ENCODE results near the gene MACF1. TPM values are rescaled to one million over a fixed set of nuclear protein-coding genes. Genes with fewer than 3 reads are reported as not detected.
"Not testable (repeated sequence)": the region's sequence is repeated elsewhere in the genome, so short reads cannot be mapped to it uniquely, and the experiment has no call there.

The MACF1 gene
- total RNA-seq, 1 experiment from 2014 or later: 134 TPM

DNA sequence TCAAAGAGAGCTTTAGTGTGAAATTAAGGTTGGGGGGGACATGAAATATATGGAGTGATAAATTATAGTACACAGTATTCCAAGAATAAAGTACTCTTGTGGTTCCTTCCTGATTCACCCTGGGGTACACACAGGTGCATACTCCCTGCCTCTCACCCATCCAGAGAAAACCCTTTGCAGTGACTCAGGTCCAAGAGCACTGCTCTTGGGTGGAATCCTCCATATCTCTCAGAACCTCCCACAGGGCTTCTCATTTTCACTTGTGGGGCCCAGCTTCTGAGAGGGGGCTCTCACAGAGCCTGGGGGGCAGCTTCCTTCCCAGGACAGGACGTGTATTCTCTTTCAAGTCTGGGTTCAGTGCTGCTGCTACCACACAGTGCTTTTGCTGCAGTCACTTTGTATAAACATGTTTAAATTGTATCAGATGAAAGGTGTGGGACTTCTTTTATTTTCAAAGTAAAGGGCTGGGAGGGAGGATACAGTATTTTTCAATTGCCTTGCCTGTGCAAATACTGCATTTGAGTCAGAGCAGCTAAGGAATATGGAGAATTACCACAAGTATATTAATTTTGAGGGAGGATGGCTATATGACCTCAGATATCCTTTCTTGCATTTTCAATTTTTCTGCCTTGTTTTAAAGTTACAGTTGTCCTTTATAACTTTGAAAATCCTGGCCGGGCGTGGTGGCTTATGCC, 262.1 kb downstream of the MACF1 start:
- in situ Hi-C loops (cut with HindIII; ENCODE audit: low sequenced_read_pairs): no loop called here
- DNase-seq (ENCODE audit: low spot score): no peak

DNA sequence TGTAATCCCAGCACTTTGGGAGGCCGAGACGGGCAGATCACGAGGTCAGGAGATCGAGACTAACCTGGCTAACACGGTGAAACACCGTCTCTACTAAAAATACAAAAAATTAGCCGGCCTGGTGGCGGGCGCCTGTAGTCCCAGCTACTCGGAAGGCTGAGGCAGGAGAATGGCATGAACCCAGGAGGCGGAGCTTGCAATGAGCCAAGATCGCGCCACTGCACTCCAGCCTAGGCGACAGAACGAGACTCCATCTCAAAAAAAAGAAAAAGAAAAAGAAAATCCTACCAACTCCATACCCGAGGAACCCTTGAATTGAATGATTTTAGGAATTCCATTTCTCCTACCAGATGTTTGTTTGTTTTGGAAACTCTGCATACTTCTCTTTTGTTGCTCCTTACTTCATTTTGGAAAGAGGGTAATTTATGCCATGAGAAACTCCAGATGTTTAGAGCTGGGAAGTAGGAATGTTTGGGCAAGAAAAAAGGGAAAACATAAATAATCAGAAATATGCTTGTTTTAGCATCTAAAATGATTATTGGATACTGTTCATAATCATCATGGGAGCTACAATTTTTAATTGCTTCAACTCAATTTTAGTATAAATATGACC, 262.7 kb downstream of the MACF1 start:
- in situ Hi-C loops (cut with HindIII; ENCODE audit: low sequenced_read_pairs); DNase-seq (ENCODE audit: low spot score): not testable (repeated sequence)

DNA sequence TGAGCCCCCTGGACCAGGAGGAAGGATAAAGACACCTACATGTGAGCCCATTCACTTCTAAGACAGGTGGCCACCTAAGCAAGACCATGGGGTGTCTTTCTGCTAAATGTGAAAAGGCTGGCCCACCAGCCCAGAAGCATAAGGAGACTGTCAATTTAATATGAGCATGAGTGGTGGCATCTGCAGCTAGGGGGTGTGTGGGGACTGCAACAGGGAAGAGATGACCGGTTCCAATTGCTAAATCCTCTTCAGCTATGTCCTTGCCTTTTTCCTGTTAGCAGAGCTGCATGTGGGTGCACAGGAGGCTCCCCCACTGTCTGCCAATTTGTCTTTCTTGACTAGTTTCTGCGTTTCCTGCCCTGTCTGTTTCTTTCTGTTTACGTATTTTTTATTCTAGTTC, 264.7 kb downstream of the MACF1 start:
- no peak for DNase-seq (ENCODE audit: low spot score)
- in situ Hi-C loops (cut with HindIII; ENCODE audit: low sequenced_read_pairs): no loop called here

DNA sequence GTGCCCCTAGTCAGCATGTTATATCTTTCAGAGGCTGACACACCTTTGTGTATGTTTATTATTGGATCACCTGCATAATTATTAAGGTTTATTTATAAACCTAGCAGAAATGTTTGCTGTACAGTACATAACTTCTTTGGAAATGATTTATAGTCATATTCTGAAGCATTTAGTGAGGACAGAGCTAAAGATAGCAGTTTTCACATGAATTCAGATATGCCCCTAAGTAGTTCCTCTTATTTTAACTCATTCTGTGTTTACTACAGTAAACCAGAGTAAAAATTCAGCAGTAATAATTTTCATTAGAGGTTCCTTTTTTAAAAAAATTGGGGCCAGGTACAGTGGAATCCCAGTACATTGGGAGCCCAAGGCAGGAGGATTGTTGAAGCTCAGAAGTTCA, 265.5 kb downstream of the MACF1 start:
- DNase-seq (ENCODE audit: low spot score): no peak
- in situ Hi-C loops (cut with HindIII; ENCODE audit: low sequenced_read_pairs): no loop called here

DNA sequence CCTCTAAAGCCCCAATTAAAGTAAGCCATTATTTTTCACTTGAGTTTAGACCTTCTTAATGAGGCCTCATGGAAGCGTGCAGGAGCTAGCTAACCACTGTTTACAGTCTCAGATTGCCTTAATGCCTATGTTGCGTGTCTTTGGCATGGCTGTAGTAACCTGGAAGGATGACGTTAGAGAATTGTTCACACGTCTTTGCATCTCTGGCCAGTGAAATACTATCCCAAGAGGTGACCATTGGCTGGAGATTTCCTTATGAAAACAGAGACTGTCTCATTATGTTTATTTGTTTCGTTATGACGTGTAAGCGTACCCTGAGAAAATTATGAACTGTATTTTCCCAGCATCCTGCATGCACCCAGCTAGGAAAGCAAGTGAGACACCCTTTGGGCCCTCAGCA, 268.3 kb downstream of the MACF1 start:
- no peak for DNase-seq (ENCODE audit: low spot score)

DNA sequence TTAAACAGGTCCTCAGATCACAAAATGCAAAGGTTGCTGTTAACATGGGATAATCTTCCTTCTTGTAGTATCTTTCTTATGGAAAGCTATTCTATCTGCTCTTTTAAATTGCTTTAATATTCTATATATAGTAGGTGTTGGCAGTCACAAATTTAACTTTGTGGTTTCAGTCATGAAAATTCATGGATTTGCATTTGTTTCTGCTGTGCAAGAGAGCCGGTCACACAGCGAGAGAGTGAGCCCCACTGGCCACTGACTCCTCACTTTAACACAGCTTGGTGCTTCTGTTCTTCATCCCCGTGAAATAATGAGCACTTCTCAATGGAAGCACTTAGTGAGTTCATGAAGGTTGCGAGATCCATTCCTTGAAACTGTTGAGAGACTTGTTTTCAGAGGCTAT, 268.8 kb downstream of the MACF1 start:
- in situ Hi-C loops (cut with HindIII; ENCODE audit: low sequenced_read_pairs): no loop called here
- no peak for DNase-seq (ENCODE audit: low spot score)

More for the DNA sequence above, 268.3 kb downstream of the MACF1 start:
- in situ Hi-C loops (cut with HindIII; ENCODE audit: low sequenced_read_pairs): no loop called here

DNA sequence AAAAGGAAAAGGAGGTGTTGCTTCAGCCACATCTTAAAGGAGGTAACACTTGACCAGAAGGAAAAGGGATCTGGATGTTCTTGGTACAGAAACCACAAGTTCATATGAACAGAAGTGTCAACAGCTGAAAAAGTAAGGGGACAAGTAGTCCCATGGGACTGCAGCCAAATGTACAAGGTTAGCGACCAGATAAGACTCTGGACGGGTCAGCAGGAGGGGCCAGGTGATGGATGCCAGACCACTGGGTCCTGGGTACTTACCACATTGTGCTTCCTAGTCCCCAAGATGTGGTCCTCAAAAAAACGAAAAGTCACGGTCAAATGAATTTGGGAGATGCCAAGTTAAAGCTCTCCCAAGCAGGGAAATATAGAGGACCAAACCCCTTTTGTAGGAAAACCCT, 270.3 kb downstream of the MACF1 start:
- in situ Hi-C loops (cut with HindIII; ENCODE audit: low sequenced_read_pairs): no loop called here
- no peak for DNase-seq (ENCODE audit: low spot score)

DNA sequence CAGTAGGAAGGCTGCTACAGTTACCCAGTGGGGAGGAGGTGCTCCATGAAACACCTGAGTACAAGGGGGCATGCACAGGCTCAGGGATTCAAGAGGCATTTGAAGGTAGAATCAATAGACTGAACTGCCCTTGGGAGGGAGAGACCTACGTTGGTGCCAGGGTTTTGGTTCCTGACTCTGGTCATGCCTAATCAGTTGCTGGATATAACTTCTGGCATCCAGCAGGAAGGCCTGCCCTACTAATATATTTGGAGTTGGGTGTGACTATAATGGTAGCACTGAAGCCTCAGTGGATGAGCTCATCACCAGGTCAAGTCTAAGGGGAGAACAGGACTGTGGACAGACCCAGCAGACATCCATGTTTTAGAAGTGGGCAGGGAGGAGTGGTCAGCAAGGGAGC, 271.1 kb downstream of the MACF1 start:
- DNase-seq (ENCODE audit: low spot score); in situ Hi-C loops (cut with HindIII; ENCODE audit: low sequenced_read_pairs): not testable (repeated sequence)

DNA sequence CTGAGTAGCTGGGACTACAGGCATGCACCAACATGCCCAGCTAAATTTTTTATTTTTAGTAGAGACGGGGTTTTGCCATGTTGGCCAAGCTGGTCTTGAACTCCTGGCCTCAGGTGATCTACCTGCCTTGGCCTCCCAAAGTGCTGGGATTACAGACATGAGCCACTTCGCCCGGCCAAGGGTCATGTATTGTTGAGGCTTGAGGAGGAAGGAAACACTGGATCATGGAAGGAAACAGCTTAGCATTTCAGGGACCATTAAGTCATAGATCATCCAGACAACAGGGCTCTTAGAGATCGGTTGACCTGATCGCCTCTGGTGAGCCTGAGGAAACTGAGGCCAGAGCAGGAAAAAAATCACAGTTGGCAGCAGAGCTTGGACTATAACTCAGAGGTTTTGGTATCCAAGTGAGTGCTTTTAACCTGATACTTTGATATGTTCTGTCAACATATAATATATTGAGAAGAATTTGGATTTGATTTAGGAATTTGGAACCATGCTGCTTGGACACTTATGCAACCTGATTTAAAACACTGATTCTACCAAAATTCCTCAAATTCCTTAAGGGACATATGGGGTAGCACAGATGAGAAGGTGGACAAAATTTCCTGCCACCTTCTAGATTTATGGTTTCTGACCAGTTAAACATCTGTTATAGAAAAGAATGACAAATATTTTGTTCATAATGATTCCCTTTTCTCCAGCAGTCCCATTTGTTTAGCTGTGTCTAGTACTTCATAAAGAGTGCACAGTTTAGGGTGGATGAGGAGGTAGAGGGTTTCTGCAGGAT, 273.8 kb downstream of the MACF1 start:
- DNase-seq (ENCODE audit: low spot score): no peak
- in situ Hi-C loops (cut with HindIII; ENCODE audit: low sequenced_read_pairs): no loop called here

DNA sequence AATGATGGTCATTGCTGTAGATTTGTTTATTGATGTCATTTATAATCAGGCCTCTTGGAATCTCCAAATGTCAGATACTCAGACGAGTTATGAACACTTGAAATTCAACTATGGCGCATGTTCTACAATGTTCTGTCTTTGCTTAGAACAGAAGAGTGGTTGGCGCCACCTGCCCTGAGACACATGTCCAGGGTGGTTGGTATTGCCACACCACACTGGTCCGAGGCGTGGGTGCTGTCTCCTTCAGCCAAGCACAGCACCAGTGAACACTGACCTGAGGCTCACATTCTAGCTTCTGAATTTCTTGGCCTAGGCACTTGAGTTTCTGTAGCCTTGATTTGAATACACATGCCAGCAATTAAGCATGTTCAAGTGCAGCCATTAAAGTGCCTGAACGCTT, 276.8 kb downstream of the MACF1 start:
- no peak for DNase-seq (ENCODE audit: low spot score)
- in situ Hi-C loops (cut with HindIII; ENCODE audit: low sequenced_read_pairs): no loop called here

DNA sequence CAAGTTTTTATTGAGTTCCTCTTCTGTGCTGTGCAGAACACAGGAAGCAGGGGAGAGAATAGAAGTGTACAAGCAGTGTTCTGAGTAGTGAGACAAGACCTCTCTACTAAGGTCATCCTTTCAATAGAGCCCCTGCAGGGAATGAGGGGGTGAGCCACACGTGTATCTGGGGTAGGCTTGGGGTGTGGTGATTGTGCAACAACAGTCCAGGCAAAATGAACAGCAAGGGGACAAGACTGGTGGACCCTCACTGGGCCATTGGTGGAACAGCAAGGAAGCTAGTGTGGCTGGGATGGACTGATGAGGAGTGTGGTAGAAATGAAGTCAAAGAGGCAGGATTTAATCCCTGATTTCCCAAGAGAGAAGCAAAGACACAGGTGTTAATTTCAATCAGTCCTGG, 278.8 kb downstream of the MACF1 start:
- in situ Hi-C loops (cut with HindIII; ENCODE audit: low sequenced_read_pairs): no loop called here
- no peak for DNase-seq (ENCODE audit: low spot score)

DNA sequence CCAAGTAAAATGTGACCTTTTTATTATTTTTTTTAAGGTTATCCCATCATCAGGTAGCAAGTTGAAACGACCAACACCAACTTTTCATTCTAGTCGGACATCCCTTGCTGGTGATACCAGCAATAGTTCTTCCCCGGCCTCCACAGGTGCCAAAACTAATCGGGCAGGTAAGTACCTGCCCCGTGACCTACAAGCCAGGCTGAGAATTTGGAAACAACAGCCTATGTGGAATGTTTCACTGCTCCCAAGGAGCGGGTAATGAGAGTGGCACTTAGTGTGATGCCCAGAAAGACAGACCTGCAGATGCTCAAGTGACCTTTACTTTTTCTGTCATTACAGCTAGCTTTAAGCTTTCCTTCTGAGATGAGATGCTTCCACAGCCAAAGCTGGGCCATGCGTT, 280.1 kb downstream of the MACF1 start:
- DNase-seq (ENCODE audit: low spot score): no peak
- in situ Hi-C loops (cut with HindIII; ENCODE audit: low sequenced_read_pairs): no loop called here

DNA sequence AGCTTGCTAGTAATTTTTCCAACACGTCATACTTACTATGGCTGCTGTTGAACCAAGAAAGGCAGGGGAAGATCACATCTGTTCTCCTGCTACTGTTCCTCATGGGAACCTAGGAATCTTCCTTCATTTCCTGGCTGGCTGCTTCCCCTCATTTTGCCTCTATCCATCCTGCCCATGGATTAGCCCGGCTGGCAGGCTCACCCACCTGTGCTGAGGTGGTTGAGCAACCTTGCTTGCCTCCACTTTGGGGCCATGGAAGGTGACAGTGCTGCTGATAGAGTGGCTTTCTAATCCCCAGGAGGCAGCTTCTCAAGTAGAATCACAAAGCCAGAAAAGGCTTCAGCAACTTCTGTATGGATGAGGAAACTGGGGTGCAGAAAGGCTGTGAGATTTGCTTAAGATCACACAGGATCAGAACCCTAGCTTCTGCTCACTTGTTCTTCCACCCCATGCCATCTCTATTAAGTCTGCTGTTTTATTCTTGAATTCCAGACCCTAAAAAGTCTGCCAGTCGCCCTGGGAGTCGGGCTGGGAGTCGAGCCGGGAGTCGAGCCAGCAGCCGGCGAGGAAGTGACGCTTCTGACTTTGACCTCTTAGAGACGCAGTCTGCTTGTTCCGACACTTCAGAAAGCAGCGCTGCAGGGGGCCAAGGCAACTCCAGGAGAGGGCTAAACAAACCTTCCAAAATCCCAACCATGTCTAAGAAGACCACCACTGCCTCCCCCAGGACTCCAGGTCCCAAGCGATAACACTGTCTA, 280.7 kb downstream of the MACF1 start:
- DNase-seq (ENCODE audit: low spot score): no peak
- in situ Hi-C loops (cut with HindIII; ENCODE audit: low sequenced_read_pairs): no loop called here

DNA sequence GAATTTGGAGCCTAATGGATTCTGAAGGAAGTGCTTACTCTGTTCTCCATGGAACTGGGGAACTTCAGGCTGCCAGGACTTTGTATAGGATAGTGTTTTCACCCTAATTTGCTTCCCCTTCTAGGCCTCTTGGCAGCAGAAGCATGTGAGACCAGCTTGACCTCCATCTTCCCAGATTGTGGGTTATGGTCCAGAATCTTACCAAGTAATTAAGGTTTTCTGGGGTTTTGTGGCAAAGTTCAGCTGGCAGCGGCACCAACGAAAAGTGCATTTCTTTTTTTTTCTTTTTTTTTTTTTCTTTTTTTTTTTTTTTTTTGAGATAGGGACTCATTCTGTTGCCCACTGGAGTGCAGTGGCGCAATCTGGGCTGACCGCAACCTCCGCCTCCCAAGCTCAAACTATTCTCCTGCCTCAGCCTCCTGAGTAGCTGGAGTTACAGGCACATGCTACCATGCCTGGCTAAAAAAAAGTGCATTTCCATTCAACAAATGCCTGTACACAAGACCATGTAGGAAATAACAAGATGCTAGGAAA, 283.6 kb downstream of the MACF1 start:
- no peak for DNase-seq (ENCODE audit: low spot score)
- in situ Hi-C loops (cut with HindIII; ENCODE audit: low sequenced_read_pairs): no loop called here

DNA sequence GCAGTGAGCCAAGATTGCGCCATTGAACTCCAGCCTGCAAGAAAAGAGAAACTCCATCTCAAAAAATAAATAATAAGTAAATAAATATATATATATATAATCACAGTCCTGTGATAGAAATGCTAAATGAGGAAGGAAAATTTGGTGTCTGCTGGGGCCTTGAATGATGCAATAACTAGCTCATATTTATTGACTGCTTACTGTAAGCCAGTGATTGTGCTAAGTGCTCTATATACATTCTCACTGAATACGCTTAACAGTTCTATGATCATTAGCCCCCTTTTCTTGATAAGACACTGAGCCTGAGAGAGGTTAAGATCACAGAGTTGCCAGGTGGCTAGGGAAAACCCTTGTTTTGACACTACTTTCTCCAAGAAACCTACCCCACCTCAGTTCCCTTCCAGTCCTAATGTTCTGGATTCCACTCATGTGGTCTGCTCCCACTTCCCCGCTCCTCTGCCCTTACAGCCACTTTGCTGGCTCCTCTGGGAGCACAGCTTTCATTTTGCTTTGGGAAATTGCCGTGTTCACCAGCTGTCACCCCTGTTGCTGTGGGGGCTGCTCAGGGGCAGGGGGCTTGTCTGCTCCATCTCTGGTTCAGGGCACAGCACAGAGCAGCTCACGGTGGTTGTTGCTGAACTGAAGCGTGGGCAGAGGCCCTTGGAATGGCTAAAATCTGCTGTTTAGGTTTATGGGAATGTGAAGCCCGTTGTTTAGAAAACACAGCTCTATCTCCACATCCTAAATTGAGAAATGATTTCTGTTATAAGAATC, 284.5 kb downstream of the MACF1 start:
- in situ Hi-C loops (cut with HindIII; ENCODE audit: low sequenced_read_pairs): no loop called here
- DNase-seq (ENCODE audit: low spot score): no peak

DNA sequence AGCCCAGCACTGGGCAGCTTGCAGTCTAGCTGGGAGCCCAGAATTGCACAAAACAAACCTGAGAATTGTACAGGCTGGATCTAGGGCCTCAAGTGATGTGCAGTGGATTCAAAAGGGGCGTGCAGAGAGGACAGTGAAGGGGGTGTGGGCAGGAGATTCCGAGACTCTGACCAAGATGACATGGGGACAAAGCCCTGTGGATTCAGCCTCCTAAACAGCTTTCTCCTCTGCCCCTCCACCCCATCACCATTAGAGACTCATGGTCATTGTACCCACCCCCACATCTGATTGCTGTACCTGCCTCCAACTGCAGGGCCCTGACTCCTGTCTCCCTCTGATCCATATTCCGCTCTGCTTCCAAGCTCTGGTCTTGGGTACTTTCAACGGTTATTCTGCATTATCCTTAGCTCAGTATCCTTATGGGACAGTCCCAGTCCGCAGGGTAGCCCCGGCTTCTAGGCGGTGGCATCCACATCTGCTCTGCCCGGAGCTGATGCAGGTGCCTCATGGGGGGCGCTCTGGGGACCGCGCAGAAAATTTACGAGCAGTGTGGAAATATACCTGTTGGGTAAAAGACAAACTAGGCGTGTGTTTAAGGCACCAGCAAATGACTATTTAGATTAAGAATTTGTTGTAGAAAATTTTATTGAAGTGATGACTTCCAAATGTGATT, 285.2 kb downstream of the MACF1 start:
- in situ Hi-C loops (cut with HindIII; ENCODE audit: low sequenced_read_pairs): no loop called here
- no peak for DNase-seq (ENCODE audit: low spot score)

DNA sequence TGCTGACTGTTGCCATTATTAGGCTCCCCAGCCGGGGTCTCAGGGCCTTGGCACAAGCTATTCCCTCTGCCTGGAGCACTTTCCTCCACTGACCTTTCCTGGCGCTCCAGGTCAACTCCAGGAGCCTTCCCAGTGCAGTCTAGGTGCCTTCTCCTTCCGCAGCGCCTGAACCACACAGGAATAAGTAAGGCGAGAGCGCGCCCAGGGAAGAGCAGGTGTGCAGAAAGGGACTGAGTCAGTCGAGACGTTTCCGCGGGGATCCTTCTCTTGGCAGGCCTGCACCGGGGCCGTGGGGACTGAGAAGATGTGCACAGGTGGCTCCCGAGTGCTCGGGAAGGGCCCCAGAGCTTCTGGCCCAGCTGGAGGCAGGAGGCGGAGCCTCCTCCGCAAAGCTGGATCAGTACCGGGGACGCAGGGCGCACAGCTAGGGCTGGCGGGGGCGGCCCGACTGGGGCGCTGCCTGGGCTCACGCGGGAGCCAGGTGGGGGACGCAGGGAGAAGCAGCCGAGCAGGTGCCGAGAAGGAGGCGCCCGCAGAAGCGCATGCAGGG, 286.2 kb downstream of the MACF1 start:
- peak; percentile 32 for DNase-seq (ENCODE audit: low spot score)

More for the DNA sequence above, 286.2 kb downstream of the MACF1 start:
- in situ Hi-C loops (cut with HindIII; ENCODE audit: low sequenced_read_pairs): no loop called here
